Endothelial cell of umbilical vein (primary cell): ENCODE measurements around the gene CFAP126. TPM values are rescaled to one million over a fixed set of nuclear protein-coding genes. Genes with fewer than 3 reads are reported as not detected.

Experiments
- BruUV-seq: library from RNA; stranded (reverse); fragments of 400-500 nt; replicated peaks from 2 replicates; lab custom pipeline; 2021; lab: Mats Ljungman, UMichigan
- CTCF ChIA-PET: fragments of 300-600, 350-600 bp; sonication (Branson Sonifier 250); formaldehyde crosslinking; loops from one replicate; lab custom pipeline; 2021; ENCODE audit warnings: antibody characterized with exemption, inconsistent platforms; lab: Charles Lee
- POLR2A ChIA-PET: fragments of 300-600, 350-600 bp; sonication (Branson Sonifier 250); formaldehyde crosslinking; loops from one replicate; lab custom pipeline; 2021; ENCODE audit warnings: antibody characterized with exemption, inconsistent platforms; lab: Charles Lee
- DNase-seq: peaks from one replicate; pipeline ENCODE4 v3.0.0-alpha.2; 2011; ENCODE audit warnings: low read depth, low spot score
- FAIRE-seq: peaks from 2 replicates; lab custom pipeline; 2011; peaks lifted over from hg19 to GRCh38; lab: Jason Lieb, UNC
- H2AFZ ChIP-seq: 2 replicates; pipeline ENCODE4 v1.6.0; 2012; ENCODE audit warnings: low read depth, low read length, control low read depth, inconsistent platforms
- H3K27ac ChIP-seq: 2 replicates; pipeline ENCODE4 v1.5.1; 2011; ENCODE audit warnings: low read depth, mild to moderate bottlenecking, control low read depth, low read length, moderate library complexity; ENCODE audit not compliant: insufficient read depth
- H3K27me3 ChIP-seq, 2 experiments: 2 replicates each; pipeline versions ENCODE4 v1.6.0 to v1.6.1; 2011; ENCODE audit warnings: low read length in 2 of 2, mixed read lengths in 1 of 2; ENCODE audit not compliant: control insufficient read depth in 2 of 2, insufficient read depth in 2 of 2
- H3K36me3 ChIP-seq, 2 experiments: 2 replicates in 1 of 2; 3 replicates in 1 of 2; pipeline ENCODE4 v1.5.1; 2011; ENCODE audit warnings: low read length in 2 of 2, mild to moderate bottlenecking in 1 of 2, moderate library complexity in 1 of 2; ENCODE audit not compliant: control insufficient read depth in 2 of 2, insufficient read depth in 2 of 2; ENCODE audit errors: extremely low read depth in 1 of 2
- H3K4me1 ChIP-seq: 3 replicates; pipeline ENCODE4 v1.5.1; 2011; ENCODE audit warnings: mild to moderate bottlenecking, low read length; ENCODE audit not compliant: control insufficient read depth, insufficient read depth; ENCODE audit errors: extremely low read depth
- H3K4me2 ChIP-seq: 2 replicates; pipeline ENCODE4 v1.6.1; 2011; ENCODE audit warnings: low read length, control low read depth, mixed read lengths; ENCODE audit not compliant: insufficient read depth
- H3K4me3 ChIP-seq, 3 experiments: fragments of 200-600 bp in 1 of 3; sonication (generic), shearing (Covaris generic) in 1 of 3; replicated peaks in 1 of 3; 2 replicates each; pipeline ENCODE4 v1.5.1; 2011 to 2016; ENCODE audit warnings: control low read depth in 3 of 3, low read length in 3 of 3, mild to moderate bottlenecking in 2 of 3, inconsistent platforms in 1 of 3, low read depth in 1 of 3, moderate library complexity in 1 of 3; ENCODE audit not compliant: insufficient read depth in 1 of 3
- H3K79me2 ChIP-seq: 2 replicates; pipeline ENCODE4 v1.6.0; 2012; ENCODE audit warnings: low read length, inconsistent platforms; ENCODE audit not compliant: control insufficient read depth, insufficient read depth
- H3K9ac ChIP-seq: replicated peaks from 2 replicates; pipeline ENCODE3; 2011; ENCODE audit warnings: low read length, control low read depth; ENCODE audit not compliant: insufficient read depth; ENCODE audit errors: extremely low read depth
- H3K9me1 ChIP-seq: replicated peaks from 3 replicates; pipeline ENCODE4 v1.6.0; 2011; ENCODE audit warnings: mild to moderate bottlenecking, low read length; ENCODE audit not compliant: control insufficient read depth, insufficient read depth; ENCODE audit errors: extremely low read depth
- H3K9me3 ChIP-seq: replicated peaks from 2 replicates; pipeline ENCODE4 v1.5.1; 2012; ENCODE audit warnings: low read length, inconsistent platforms; ENCODE audit not compliant: control insufficient read depth, insufficient read depth
- H4K20me1 ChIP-seq: replicated peaks from 2 replicates; pipeline ENCODE3; 2011; ENCODE audit warnings: mild to moderate bottlenecking, low read length; ENCODE audit not compliant: control insufficient read depth, insufficient read depth; ENCODE audit errors: extremely low read depth
- EZH2 ChIP-seq: IDR thresholded peaks from 2 replicates; pipeline ENCODE4 v1.6.1; 2012; ENCODE audit warnings: borderline replicate concordance, low read depth, mild to moderate bottlenecking, moderate library complexity, low read length, inconsistent platforms; ENCODE audit not compliant: severe bottlenecking
- GATA2 ChIP-seq: IDR thresholded peaks from 2 replicates; pipeline ENCODE4 v1.7.0; 2011; ENCODE audit warnings: low read depth, mild to moderate bottlenecking, moderate library complexity, mixed read lengths, low read length; ENCODE audit not compliant: insufficient read length, insufficient read depth
- JUN ChIP-seq: IDR thresholded peaks from 2 replicates; pipeline ENCODE4 v1.6.1; 2011; ENCODE audit warnings: borderline replicate concordance, low read depth; ENCODE audit not compliant: insufficient read length, insufficient read depth
- MYC ChIP-seq: IDR thresholded peaks from one replicate; pipeline ENCODE4 v1.6.1; 2011; ENCODE audit warnings: mild to moderate bottlenecking, low read depth, low read length
- POLR2AphosphoS5 ChIP-seq: IDR thresholded peaks from 2 replicates; pipeline ENCODE4 v1.6.1; 2012; ENCODE audit warnings: low read depth, mild to moderate bottlenecking, control low read depth, low read length, moderate library complexity; ENCODE audit not compliant: insufficient read depth
- dilution Hi-C: fragments of 300-500 bp; cut with MboI; formaldehyde crosslinking; loops from one replicate; pipeline ENCODE4 v1.15.0; 2019; ENCODE audit warnings: low sequenced_read_pairs; ENCODE audit not compliant: extremely low pct_ligation_motif_present
- intact Hi-C: fragments of 100-400 bp; cut with micrococcal nuclease; formaldehyde crosslinking; loops from one replicate; pipeline ENCODE4 v1.10.0; 2022
- polyA plus RNA-seq, 4 experiments: library from polyadenylated mRNA; depleted of rRNA in 3 of 4; stranded (reverse) in 3 of 4; unstranded in 1 of 4; fragments of >200 nt; gene quantifications; 2 replicates each; pipeline versions ENCODE4 v1.2.1 to v1.2.3, GENCODE V29; 2011 to 2012; ENCODE audit warnings: missing spikeins in 1 of 4
- total RNA-seq: library from RNA; stranded (reverse); gene quantifications from 2 replicates; pipeline ENCODE4 v1.2.3, GENCODE V29; 2021
- TF ChIP-seq, protein P1 (sequence below), 2 donors: IDR thresholded peaks; 1 replicate in 1 of 2; 2 replicates in 1 of 2; pipeline ENCODE4 v1.5.1; 2011; ENCODE audit warnings: low read length in 2 of 2, mild to moderate bottlenecking in 2 of 2, moderate library complexity in 2 of 2, control low read depth in 1 of 2, inconsistent platforms in 1 of 2, low read depth in 1 of 2; ENCODE audit not compliant: insufficient read depth in 1 of 2; ENCODE audit errors: extremely low read depth in 1 of 2

CFAP126 gene
- total and polyA plus RNA-seq, 2 donors (not counting 3 experiments of a cell fraction or from before 2014, with no cell fraction given) = not detected

- no peaks in the 10 kb centered on the region for H3K9me1 ChIP-seq
- ChIA-PET POLR2A (no interaction called here), CTCF (interaction anchor here (1.1 to 1.2 kb wide), 2 partner anchors 66 to 131 kb away, joined by 3 read pairs; partner anchors contain the start of gene TOMM40L)
- H3K9ac ChIP-seq = no peak overlapping the region
- no peaks in the 10 kb centered on the region for H4K20me1 ChIP-seq
- H3K27ac ChIP-seq = no peak overlapping the region
- BruUV-seq = no TSS peak
- H3K4me2 ChIP-seq = no peak overlapping the region
- H3K4me1 ChIP-seq = no peaks in the 10 kb centered on the region
- dilution Hi-C loops = no loop called here
- no peak for DNase-seq
- H3K36me3 ChIP-seq = peaks cover 0 to 3% of the 10 kb centered on the region in 2 experiments
- no peak overlapping the region for H2AFZ ChIP-seq
- FAIRE-seq = no peak
- TF ChIP-seq EZH2 (no peak), GATA2 (no peak), POLR2AphosphoS5 (no peak)
- no peaks in the 10 kb centered on the region for H3K9me3 ChIP-seq
- H3K79me2 ChIP-seq = no peaks in the 10 kb centered on the region
- intact Hi-C loops = no loop called here
- no peak overlapping the region for H3K4me3 ChIP-seq
- no peaks in the 10 kb centered on the region for H3K27me3 ChIP-seq
Measured at GRCh38 chr1:161357073-161357472, 10.6 kb downstream of the CFAP126 start.

DNA sequence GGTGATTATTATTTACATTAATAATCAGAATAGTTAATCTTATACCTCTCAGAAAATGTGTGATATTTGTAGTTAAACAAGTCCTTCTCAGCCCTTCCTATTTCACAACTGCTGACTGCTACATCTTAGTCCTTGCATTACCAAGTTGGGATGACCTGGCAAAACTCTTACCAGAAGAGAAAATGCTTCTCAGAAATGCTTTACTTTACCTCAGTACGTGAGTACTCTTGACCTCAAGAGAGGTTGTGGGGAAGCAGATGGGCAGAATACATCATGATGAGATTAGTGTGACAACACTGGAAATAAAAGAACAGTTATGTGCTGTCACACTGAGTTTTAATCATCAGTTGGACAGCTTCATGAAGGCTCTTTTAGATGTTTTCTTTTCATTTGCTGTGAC, 16.2 kb downstream of the CFAP126 start:
- DNase-seq (no peak), FAIRE-seq (no peak)
- Histone ChIP-seq H3K9me3 (no peaks in the 10 kb centered on the region), H3K79me2 (no peaks in the 10 kb centered on the region), H3K4me1 (no peaks in the 10 kb centered on the region), H3K9me1 (no peaks in the 10 kb centered on the region), H2AFZ (no peak overlapping the region), H3K36me3 (peaks cover 0 to 2% of the 10 kb centered on the region in 2 experiments), H3K4me3 (no peak overlapping the region), H3K27me3 (no peaks in the 10 kb centered on the region), H3K4me2 (no peak overlapping the region), H3K9ac (no peak overlapping the region), H4K20me1 (no peaks in the 10 kb centered on the region), H3K27ac (no peak overlapping the region)
- POLR2A ChIA-PET = interaction anchor here (0.6 kb wide), 1 partner anchor 45 kb away, joined by 3 read pairs; no protein-coding TSS in a partner anchor
- BruUV-seq = no TSS peak
- dilution Hi-C loops = no loop called here
- no peak for TF ChIP-seq MYC
- TF ChIP-seq JUN = no peak
- TF ChIP-seq, protein P1, sequence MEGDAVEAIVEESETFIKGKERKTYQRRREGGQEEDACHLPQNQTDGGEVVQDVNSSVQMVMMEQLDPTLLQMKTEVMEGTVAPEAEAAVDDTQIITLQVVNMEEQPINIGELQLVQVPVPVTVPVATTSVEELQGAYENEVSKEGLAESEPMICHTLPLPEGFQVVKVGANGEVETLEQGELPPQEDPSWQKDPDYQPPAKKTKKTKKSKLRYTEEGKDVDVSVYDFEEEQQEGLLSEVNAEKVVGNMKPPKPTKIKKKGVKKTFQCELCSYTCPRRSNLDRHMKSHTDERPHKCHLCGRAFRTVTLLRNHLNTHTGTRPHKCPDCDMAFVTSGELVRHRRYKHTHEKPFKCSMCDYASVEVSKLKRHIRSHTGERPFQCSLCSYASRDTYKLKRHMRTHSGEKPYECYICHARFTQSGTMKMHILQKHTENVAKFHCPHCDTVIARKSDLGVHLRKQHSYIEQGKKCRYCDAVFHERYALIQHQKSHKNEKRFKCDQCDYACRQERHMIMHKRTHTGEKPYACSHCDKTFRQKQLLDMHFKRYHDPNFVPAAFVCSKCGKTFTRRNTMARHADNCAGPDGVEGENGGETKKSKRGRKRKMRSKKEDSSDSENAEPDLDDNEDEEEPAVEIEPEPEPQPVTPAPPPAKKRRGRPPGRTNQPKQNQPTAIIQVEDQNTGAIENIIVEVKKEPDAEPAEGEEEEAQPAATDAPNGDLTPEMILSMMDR (IDR thresholded peaks at IDR 0.05; ENCODE audit: extremely low read depth in 1 of 2, insufficient read depth in 1 of 2, low read depth in 1 of 2, low read length in 2 of 2) = no peak
- TF ChIP-seq POLR2AphosphoS5 = no peak
- intact Hi-C loops = no loop called here
- CTCF ChIA-PET = interaction anchor here (0.9 to 3.5 kb wide), 3 partner anchors 23 to 60 kb away, joined by 5 to 15 read pairs (median 6); no protein-coding TSS in a partner anchor
